Activated CD4-positive, alpha-beta T cell treated with anti-CD3 and anti-CD28 coated beads, Interleukin-2, Interleukin-4, amounts not matched to agents 100 ng/mL and 50 ng/mL, durations not matched to agents 16 hours and 8 hours (primary cell): ENCODE results near the gene TGDS.
"Not testable (repeated sequence)": the region's sequence is repeated elsewhere in the genome, so short reads cannot be mapped to it uniquely, and the experiment has no call there.

Experiments
- DNase-seq: peaks from one replicate; pipeline ENCODE4 v3.0.0-alpha.2; 2020; ENCODE audit warnings: low spot score

The TGDS gene

GRCh38 chr13:94595950-94596574 is at the start of gene TGDS:
TGDS (minus strand) TSS chr13:94596152; CDS start chr13:94596136, 16 bp downstream.
- peak; percentile 95 for DNase-seq

- DNase-seq: no peak
Observed at GRCh38 chr13:94641409-94641941, 45.5 kb upstream of the TGDS start.

- DNase-seq: no peak
Observed at GRCh38 chr13:94640721-94641120, 44.8 kb upstream of the TGDS start.

GRCh38 chr13:94637677-94638076 is 41.7 kb upstream of the TGDS start:
- not testable (repeated sequence) for DNase-seq

- no peak for DNase-seq
Observed at GRCh38 chr13:94636942-94637578, 41.1 kb upstream of the TGDS start.

- not testable (repeated sequence) for DNase-seq
Observed at GRCh38 chr13:94636096-94636495, 40.1 kb upstream of the TGDS start.

- no peak for DNase-seq
Observed at GRCh38 chr13:94632226-94632980, 36.5 kb upstream of the TGDS start.

GRCh38 chr13:94630858-94631257 is 34.9 kb upstream of the TGDS start:
- no peak for DNase-seq

GRCh38 chr13:94623316-94623715 is 27.4 kb upstream of the TGDS start:
- no peak for DNase-seq

- no peak for DNase-seq
Observed at GRCh38 chr13:94622344-94622743, 26.4 kb upstream of the TGDS start.

- DNase-seq: peak; percentile 20
Observed at GRCh38 chr13:94620286-94620896, 24.4 kb upstream of the TGDS start.

GRCh38 chr13:94617389-94618000 is 21.5 kb upstream of the TGDS start:
- peak; percentile 32 for DNase-seq

GRCh38 chr13:94613051-94613450 is 17.1 kb upstream of the TGDS start:
- no peak for DNase-seq

- DNase-seq: no peak
Observed at GRCh38 chr13:94612050-94612449, 16.1 kb upstream of the TGDS start.

GRCh38 chr13:94610475-94610874 is 14.5 kb upstream of the TGDS start:
- DNase-seq: no peak

GRCh38 chr13:94609196-94609595 is 13.2 kb upstream of the TGDS start:
- no peak for DNase-seq

GRCh38 chr13:94608586-94608985 is 12.6 kb upstream of the TGDS start:
- DNase-seq: no peak

- no peak for DNase-seq
Observed at GRCh38 chr13:94607939-94608338, 12.0 kb upstream of the TGDS start.

GRCh38 chr13:94607056-94607455 is 11.1 kb upstream of the TGDS start:
- no peak for DNase-seq

- no peak for DNase-seq
Observed at GRCh38 chr13:94602467-94602866, 6.5 kb upstream of the TGDS start.

- peak; percentile 96 for DNase-seq
Observed at GRCh38 chr13:94601446-94602431, 5.8 kb upstream of the TGDS start, which contains the start of gene GPR180. GPR180 (plus strand) TSS chr13:94601857; CDS start chr13:94601928, 71 bp downstream.
